T-helper 2 cell treated with Interferon-gamma antibody and Interleukin-4, amounts not matched to agents 100 ng/mL and 5 ng/mL, for 36 hours (primary cell): ENCODE measurements around the gene OR5K3. TPM values are rescaled to one million over a fixed set of nuclear protein-coding genes. Genes with fewer than 3 reads are reported as not detected.

Experiments used
- intact Hi-C: fragments of 100-400 bp; cut with micrococcal nuclease; formaldehyde crosslinking; loops from one replicate; pipeline ENCODE4 v1.15.1; 2023
- total RNA-seq: library from RNA; stranded (reverse); gene quantifications from 2 replicates; pipeline ENCODE4 v1.2.3, GENCODE V29; 2022

Gene OR5K3
- total RNA-seq, 1 donor from 2014 or later, result not detected

DNA sequence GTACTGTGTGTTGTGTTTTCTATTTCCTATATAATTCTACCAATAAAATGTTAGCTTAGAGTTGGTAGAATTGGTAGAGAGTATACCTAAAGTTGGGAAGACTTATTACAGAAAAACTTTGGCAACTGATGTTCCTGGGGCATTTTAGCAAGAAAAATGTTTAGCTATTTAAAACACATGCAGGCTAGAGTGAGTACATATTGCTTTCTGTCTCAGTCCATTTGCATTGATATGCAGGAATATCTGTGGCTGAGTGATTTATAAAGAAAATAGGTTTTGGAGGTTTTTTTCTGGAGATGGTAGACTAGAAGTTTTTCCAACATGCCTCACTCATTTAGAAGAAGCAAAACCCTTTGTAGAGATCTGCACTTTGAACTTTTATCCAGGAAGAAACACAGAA lies 42.1 kb downstream of the OR5K3 start:
- intact Hi-C loops, result no loop called here

DNA sequence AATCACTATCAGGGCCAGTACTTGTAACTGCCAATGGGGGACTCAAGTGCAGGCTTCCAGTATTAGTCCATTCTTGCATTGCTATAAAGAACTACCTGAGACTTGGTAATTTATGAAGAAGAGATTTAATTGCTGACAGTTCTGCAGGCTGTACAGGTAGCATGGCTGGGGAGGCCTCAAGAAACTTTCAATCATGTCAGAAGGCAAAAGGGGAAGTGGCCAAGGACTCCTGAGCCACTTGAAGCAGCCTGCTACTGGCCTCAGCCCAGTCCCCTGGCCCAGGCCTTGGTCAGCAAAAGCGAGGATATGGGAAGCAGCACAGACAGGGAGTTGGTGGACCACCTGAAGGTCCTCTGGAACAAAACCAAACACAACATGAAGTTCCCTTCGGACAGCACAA lies 43.3 kb downstream of the OR5K3 start:
- intact Hi-C loops, result no loop called here

DNA sequence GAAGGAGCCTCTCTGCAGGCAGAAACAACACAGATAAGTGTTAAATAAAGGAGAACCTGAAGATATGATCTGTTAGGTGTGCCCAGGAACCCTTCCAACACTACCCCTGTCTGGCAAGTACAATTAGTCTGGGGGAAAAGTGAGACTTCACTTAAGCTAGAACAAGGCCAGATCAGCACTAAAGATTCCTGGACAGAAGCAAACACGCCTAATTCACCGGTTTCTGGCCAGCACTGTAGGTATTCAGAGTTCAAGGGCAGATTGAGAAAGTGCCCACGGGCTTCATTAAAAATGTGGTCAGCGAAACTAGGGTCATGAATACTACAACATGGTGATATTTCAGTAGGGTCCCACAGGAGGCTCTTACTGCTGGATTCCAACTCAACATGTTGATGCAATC lies 43.9 kb downstream of the OR5K3 start:
- intact Hi-C loops, result no loop called here

DNA sequence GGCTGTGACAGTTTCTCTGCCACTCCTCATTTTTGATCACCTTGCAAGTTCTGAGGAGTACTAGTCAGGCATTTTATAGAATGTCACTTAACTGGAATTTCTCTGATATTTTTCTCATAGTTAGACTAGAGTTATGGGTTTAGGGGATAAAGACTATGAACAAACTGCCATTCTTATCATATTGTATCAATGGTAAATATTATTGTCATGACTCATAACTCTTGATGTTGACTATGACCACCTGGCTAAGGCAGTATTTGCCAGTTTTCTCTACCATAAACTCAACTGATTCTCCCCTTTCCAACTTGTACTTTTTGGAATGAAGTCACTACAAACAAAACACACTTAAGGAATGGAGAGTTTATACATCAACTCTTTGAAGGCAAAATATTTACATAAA lies 49.8 kb downstream of the OR5K3 start:
- intact Hi-C loops, result no loop called here

Other genes starting within 250 kb of the OR5K3 start
- 0.02 TPM in 1 of 2 replicates, not detected in the other for gene OR5H14, start 243.2 kb upstream of the OR5K3 start, total RNA-seq
- not detected in 2 replicates for gene OR5H15, start 224.0 kb upstream of the OR5K3 start, total RNA-seq
- not detected in 2 replicates for gene OR5H6, start 126.4 kb upstream of the OR5K3 start, total RNA-seq
- not detected in 2 replicates for gene OR5H2, start 108.2 kb upstream of the OR5K3 start, total RNA-seq
- not detected in 2 replicates for gene OR5K4, start 36.8 kb upstream of the OR5K3 start, total RNA-seq
- not detected in 2 replicates for gene OR5K1, start 72.5 kb downstream of the OR5K3 start, total RNA-seq
- gene OR5K2, start 107.0 kb downstream of the OR5K3 start, total RNA-seq, result not detected in 2 replicates
- gene CLDND1, start 132.2 kb downstream of the OR5K3 start, total RNA-seq, result 535 and 555 TPM in 2 replicates
- gene GPR15, start 141.3 kb downstream of the OR5K3 start, total RNA-seq, result 42.2 and 46.8 TPM in 2 replicates
- gene CPOX, start 202.9 kb downstream of the OR5K3 start, total RNA-seq, result 69.9 and 71.2 TPM in 2 replicates